ENCODE data around the gene SP6.

GRCh38 chr17:47871048-47871447 lies 20.1 kb upstream of the SP6 start:
- no peak for TF ChIP-seq CTCF (IDR thresholded peaks at IDR 0.05)
- TF ChIP-seq POLR2A (IDR thresholded peaks at IDR 0.05), result no peak

Data from thyroid gland (tissue), 4 donors.